GM21526 (cell line): ENCODE measurements around the gene TANK.

Experiments
- ATAC-seq: cut with Tn5 transposase; IDR thresholded peaks from one replicate; pipeline ENCODE4 v1.9.1; 2021; ENCODE audit warnings: moderate library complexity; ENCODE audit not compliant: unreplicated experiment, low FRiP score

TANK gene

GRCh38 chr2:161160226-161161073, at the start of gene TANK:
TANK (plus strand) TSS chr2:161160428; CDS start chr2:161179663, 19,235 bp downstream.
- ATAC-seq: peak; percentile 83

- ATAC-seq: no peak
Measured at GRCh38 chr2:161111531-161111930, 48.7 kb upstream of the TANK start.

- ATAC-seq: no peak
Measured at GRCh38 chr2:161112908-161113307, 47.3 kb upstream of the TANK start.

- no peak for ATAC-seq
Measured at GRCh38 chr2:161113693-161114575, 46.3 kb upstream of the TANK start.

- ATAC-seq: no peak
Measured at GRCh38 chr2:161115205-161115604, 45.0 kb upstream of the TANK start.

GRCh38 chr2:161115605-161116380, 44.4 kb upstream of the TANK start:
- ATAC-seq: no peak

- ATAC-seq: no peak
Measured at GRCh38 chr2:161116509-161116908, 43.7 kb upstream of the TANK start.

- no peak for ATAC-seq
Measured at GRCh38 chr2:161117506-161117905, 42.7 kb upstream of the TANK start.

- ATAC-seq: no peak
Measured at GRCh38 chr2:161118722-161119121, 41.5 kb upstream of the TANK start.

GRCh38 chr2:161119483-161119882, 40.7 kb upstream of the TANK start:
- no peak for ATAC-seq

- ATAC-seq: no peak
Measured at GRCh38 chr2:161120775-161121174, 39.5 kb upstream of the TANK start.

GRCh38 chr2:161121622-161122021, 38.6 kb upstream of the TANK start:
- no peak for ATAC-seq

GRCh38 chr2:161122772-161123530, 37.3 kb upstream of the TANK start:
- ATAC-seq: peak; percentile 64

- no peak for ATAC-seq
Measured at GRCh38 chr2:161123531-161124030, 36.6 kb upstream of the TANK start.

GRCh38 chr2:161124201-161124600, 36.0 kb upstream of the TANK start:
- ATAC-seq: no peak

GRCh38 chr2:161128885-161129284, 31.3 kb upstream of the TANK start:
- ATAC-seq: no peak

- ATAC-seq: no peak
Measured at GRCh38 chr2:161130354-161130753, 29.9 kb upstream of the TANK start.

GRCh38 chr2:161131074-161131680, 29.1 kb upstream of the TANK start:
- no peak for ATAC-seq

- ATAC-seq: no peak
Measured at GRCh38 chr2:161131804-161132203, 28.4 kb upstream of the TANK start.
